AG09319 (cell line): ENCODE data around the gene NTNG2.

Source experiments
- DNase-seq: peaks from one replicate; pipeline ENCODE4 v3.0.0-alpha.2; 2010; ENCODE audit warnings: low read depth; ENCODE audit errors: extremely low read depth
- TF ChIP-seq, protein P1 (sequence below): IDR thresholded peaks from 2 replicates; pipeline ENCODE4 v1.5.1; 2011; ENCODE audit warnings: low read depth, mild to moderate bottlenecking, inconsistent platforms, low read length, moderate library complexity

Gene NTNG2

DNA sequence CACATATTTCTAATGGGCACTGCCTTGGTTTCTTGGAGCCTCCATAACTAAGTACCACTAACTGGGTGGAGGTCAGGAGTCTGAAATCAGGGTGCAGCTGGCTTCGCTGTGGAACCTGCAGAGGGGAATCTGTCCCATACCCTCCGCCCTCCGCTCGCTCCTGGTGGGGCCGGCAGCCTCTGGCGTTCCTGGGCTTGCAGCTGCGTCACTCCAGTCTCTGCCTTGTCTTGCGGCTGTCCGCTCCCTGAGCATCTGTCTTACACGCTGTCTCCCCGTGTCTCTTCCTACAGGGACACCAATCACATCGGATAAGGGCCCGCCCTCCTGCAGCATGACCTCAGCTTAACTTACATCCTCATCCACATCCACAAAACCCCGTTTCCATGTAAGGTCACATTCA is 45.4 kb downstream of the NTNG2 start:
- DNase-seq = no peak
- TF ChIP-seq, protein P1, sequence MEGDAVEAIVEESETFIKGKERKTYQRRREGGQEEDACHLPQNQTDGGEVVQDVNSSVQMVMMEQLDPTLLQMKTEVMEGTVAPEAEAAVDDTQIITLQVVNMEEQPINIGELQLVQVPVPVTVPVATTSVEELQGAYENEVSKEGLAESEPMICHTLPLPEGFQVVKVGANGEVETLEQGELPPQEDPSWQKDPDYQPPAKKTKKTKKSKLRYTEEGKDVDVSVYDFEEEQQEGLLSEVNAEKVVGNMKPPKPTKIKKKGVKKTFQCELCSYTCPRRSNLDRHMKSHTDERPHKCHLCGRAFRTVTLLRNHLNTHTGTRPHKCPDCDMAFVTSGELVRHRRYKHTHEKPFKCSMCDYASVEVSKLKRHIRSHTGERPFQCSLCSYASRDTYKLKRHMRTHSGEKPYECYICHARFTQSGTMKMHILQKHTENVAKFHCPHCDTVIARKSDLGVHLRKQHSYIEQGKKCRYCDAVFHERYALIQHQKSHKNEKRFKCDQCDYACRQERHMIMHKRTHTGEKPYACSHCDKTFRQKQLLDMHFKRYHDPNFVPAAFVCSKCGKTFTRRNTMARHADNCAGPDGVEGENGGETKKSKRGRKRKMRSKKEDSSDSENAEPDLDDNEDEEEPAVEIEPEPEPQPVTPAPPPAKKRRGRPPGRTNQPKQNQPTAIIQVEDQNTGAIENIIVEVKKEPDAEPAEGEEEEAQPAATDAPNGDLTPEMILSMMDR = no peak

DNA sequence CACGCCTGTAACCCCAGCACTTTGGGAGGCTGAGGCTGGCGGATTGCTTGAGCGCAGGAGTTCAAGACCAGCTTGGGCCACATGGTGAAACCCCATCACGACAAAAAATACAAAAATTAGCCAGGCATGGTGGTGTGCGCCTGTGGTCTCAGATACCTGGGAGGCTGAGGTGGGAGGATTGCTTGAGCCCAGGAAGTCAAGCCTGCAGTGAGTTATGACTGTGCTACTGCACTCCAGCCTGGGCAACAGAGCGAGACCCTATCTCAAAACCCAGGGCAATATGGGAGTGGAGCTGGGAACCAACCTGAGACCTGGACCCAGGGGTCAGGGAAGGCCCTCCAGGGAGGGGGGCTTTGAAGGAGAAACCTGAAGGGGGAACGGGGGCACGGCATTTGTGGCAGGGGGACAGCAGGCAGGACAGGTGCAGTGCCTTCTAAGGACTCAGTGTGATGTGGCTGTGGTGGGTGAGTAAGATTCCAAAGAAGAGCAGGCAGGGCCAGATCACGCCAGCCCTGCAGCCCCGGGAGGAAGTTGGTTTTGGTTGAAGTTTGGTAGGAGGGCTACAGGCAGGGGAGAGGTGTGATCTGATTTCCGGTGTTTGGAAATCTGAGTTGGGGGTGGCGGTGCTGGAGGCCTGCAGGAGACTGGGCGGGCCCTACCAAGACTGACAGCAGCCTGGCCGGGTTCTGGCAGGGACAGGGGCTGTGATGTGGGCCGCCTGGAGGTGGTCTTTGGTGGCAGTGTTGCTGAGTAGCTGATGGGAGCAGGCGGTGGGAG is 46.2 kb downstream of the NTNG2 start:
- TF ChIP-seq, protein P1 = no peak
- no peak for DNase-seq

DNA sequence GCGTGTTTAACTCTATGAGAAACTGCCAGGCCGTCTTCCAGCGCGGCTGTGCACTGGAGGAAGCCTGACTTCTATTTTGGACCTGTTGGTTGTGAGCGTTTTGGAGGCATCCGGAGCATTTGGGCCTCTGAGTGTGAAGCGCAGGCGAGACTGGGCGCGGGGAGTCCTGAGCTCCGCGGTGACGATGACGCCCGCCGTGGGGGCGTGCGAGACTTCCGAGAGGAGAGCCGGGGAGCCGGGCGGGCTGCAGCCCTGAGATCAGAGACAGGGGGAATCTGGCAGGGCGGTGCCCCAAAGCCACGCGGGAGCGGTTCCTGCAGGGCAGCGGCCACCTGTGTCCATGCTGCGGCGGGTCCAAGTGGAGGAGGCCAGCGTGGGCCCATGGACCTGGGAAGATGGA is 47.4 kb downstream of the NTNG2 start:
- TF ChIP-seq, protein P1 = no peak

DNA sequence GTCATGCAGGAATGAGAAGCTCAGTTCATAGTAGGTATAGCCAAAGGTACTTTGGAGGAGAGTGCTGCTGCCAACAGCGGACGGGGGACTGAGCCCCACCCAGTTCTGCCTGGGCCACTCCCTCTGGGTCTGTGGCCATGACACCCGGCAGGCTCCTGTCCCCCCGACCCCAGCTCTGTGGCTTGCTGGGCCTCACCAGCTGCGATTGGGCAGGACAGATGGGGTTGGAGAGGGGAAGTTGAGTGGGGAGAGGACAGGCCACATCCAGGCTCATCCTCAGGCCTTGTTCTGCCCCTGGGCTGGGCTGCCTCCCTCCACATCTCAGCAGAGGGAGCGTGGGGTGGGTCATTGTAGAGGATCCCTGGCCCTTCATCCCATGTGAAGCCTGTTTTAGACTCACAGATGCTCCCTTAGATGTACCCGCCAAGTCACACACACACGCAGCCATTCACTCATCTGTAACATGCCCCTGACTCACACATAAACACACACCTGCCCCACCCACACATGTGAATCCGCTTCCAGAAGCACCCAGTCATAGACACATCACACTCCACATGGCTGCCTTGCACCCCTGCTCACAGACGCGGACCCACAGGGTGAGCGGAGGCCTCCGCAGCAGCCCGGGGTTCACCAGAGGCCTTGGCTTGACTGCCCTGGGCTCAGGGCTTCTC is 48.8 kb downstream of the NTNG2 start:
- no peak for DNase-seq

More for the DNA sequence above, 47.4 kb downstream of the NTNG2 start:
- no peak for DNase-seq

GRCh38 chr9:132211570-132211969 is 49.7 kb downstream of the NTNG2 start:
- DNase-seq = no peak
- TF ChIP-seq, protein P1 = no peak

More for the DNA sequence above, 48.8 kb downstream of the NTNG2 start:
- TF ChIP-seq, protein P1 = no peak

DNA sequence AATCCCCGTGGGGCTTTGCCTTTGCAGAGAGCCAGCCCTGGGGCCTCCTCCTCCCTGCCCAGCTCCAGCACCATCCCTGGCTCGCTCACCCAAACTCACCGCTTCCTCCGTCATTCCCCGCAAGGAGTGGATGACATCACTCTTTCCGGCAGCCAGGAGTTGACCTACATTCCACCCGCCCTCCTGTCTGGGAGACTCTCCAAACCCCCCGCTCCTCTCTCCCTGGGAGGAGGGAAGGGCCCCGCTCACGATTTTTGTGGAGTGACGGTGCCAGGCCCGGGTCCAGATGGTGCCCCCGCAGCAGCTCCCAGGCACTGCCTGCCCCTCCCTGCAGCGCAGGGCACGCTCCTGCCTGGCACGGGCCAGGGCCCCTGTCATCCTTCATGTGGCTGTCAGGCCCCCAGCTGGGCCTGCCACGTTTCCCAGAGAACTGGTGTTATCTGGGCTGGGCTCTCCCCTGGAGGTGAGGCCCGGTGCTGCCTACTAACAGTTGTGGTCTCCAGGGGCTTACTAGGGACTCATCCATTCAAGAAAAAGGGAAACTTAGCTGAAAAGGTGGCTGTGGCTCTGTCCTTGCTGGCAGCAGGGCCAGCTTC is 52.3 kb downstream of the NTNG2 start:
- peak; percentile 40 for DNase-seq
- TF ChIP-seq, protein P1 = no peak
